Aorta (tissue), 5 donors: Measurements from ENCODE around the gene TFEB. TPM values are rescaled to one million over a fixed set of nuclear protein-coding genes. Genes with fewer than 3 reads are reported as not detected.

Source experiments
- ATAC-seq: fragments of 200-7000 bp; cut with Tn5 transposase; one replicate; pipeline ENCODE4 v1.9.1; 2022; ENCODE audit warnings: moderate library complexity; ENCODE audit not compliant: low FRiP score
- DNase-seq, 2 donors: peaks; one replicate each; pipeline ENCODE4 v3.0.0-alpha.2; 2020
- H3K27ac ChIP-seq, 2 donors: one replicate each; pipeline ENCODE4 v1.5.1; 2013; ENCODE audit warnings: low read length in 2 of 2, mild to moderate bottlenecking in 2 of 2, moderate library complexity in 2 of 2, control low read depth in 1 of 2, inconsistent platforms in 1 of 2, low read depth in 1 of 2
- H3K27me3 ChIP-seq, 2 donors: one replicate each; pipeline ENCODE4 v1.6.1; 2013; ENCODE audit warnings: control low read depth in 1 of 2, low read length in 1 of 2, mild to moderate bottlenecking in 1 of 2, moderate library complexity in 1 of 2; ENCODE audit not compliant: insufficient read depth in 2 of 2, control insufficient read depth in 1 of 2
- H3K36me3 ChIP-seq, 2 donors: one replicate each; pipeline ENCODE4 v1.6.1; 2013; ENCODE audit warnings: control low read depth in 1 of 2, low read length in 1 of 2, mild to moderate bottlenecking in 1 of 2; ENCODE audit not compliant: insufficient read depth in 2 of 2, control insufficient read depth in 1 of 2
- H3K4me1 ChIP-seq, 2 donors: one replicate each; pipeline ENCODE4 v1.6.1; 2013; ENCODE audit warnings: low read length in 2 of 2, control low read depth in 1 of 2, mild to moderate bottlenecking in 1 of 2, moderate library complexity in 1 of 2; ENCODE audit not compliant: insufficient read depth in 2 of 2, control insufficient read depth in 1 of 2
- H3K4me3 ChIP-seq, 2 donors: one replicate each; pipeline ENCODE4 v1.5.1; 2013; ENCODE audit warnings: low read length in 2 of 2, control low read depth in 1 of 2, mild to moderate bottlenecking in 1 of 2
- H3K9me3 ChIP-seq: one replicate; pipeline ENCODE4 v1.6.1; 2013; ENCODE audit warnings: mild to moderate bottlenecking, low read length; ENCODE audit not compliant: control insufficient read depth
- WGBS, 2 donors: extraction: QIAGEN DNeasy Blood & Tissue Kit; methylation state at CpG; one replicate each; pipeline ENCODE4 v1.1.7; 2013; 5-methylcytosine and 5-hydroxymethylcytosine counted together
- intact Hi-C, 2 donors: fragments of 100-400 bp; cut with DNase I; formaldehyde crosslinking; loops; one replicate each; pipeline versions ENCODE4 v1.14.2 to v1.15.0; 2022
- polyA plus RNA-seq, 2 donors: library from polyadenylated mRNA; stranded (reverse); fragments of 200-250 nt; gene quantifications; one replicate each; pipeline ENCODE4 v1.2.3, GENCODE V29; 2013
- total RNA-seq, 2 donors: library from RNA; stranded (reverse); fragmentation: NEBNext Ultra II Directional; extraction: Animal tissue kit (Norgen Biotek cat#: 25700); gene quantifications; one replicate each; pipeline ENCODE4 v1.2.1, GENCODE V29; 2021
- donor health status: healthy with polysubstance abuse.
- donor health status: Bipolar disorder and iron deficiency.
- donor health status: DM: no; HTN: no; CAD: no.
- donor health status: DM: no; HTN: no; CAD: no.
- donor health status: DM: yes; HTN: yes; CAD: no.

TFEB gene
- total and polyA plus RNA-seq, 4 donors = 7.3 to 32.1 (median 21.5) TPM

- intact Hi-C loops = no loop called here
- 60 to 71% methylated on average over 8 of the region's 8 CpGs for WGBS, 2 donors
- H3K27ac ChIP-seq = no peak overlapping the region
- H3K36me3 ChIP-seq = no peaks in the 10 kb centered on the region
- no peak for ATAC-seq
- H3K4me3 ChIP-seq = no peak overlapping the region
- H3K27me3 ChIP-seq = no peaks in the 10 kb centered on the region
- DNase-seq = peak in 1 of 2 donors; percentile 10
- no peaks in the 10 kb centered on the region for H3K4me1 ChIP-seq
- no peaks in the 10 kb centered on the region for H3K9me3 ChIP-seq
Observed at GRCh38 chr6:41757931-41758640, 22.7 kb upstream of the TFEB start.

GRCh38 chr6:41757271-41757670 lies 21.9 kb upstream of the TFEB start:
- no peaks in the 10 kb centered on the region for H3K36me3 ChIP-seq
- peak in 1 of 2 donors; percentile 27 for DNase-seq
- intact Hi-C loops = no loop called here
- no peak for ATAC-seq
- no peak overlapping the region for H3K27ac ChIP-seq
- H3K4me3 ChIP-seq = no peak overlapping the region
- no peaks in the 10 kb centered on the region for H3K27me3 ChIP-seq
- H3K4me1 ChIP-seq = no peaks in the 10 kb centered on the region
- no peaks in the 10 kb centered on the region for H3K9me3 ChIP-seq
- WGBS, 2 donors = 91 to 92% methylated on average over 6 of the region's 6 CpGs

- Histone ChIP-seq H3K4me1 (no peaks in the 10 kb centered on the region), H3K9me3 (no peaks in the 10 kb centered on the region), H3K36me3 (no peaks in the 10 kb centered on the region), H3K27me3 (no peaks in the 10 kb centered on the region), H3K4me3 (no peak overlapping the region), H3K27ac (no peak overlapping the region)
- WGBS, 2 donors = 59 to 68% methylated on average over 13 of the region's 13 CpGs
- DNase-seq (peak in 1 of 2 donors; percentile 46), ATAC-seq (no peak)
- intact Hi-C loops = no loop called here
Observed at GRCh38 chr6:41756354-41756753, 20.9 kb upstream of the TFEB start.

GRCh38 chr6:41755895-41756294 lies 20.5 kb upstream of the TFEB start:
- no peaks in the 10 kb centered on the region for H3K36me3 ChIP-seq
- no peak overlapping the region for H3K27ac ChIP-seq
- ATAC-seq (no peak), DNase-seq (peak in 1 of 2 donors; percentile 2)
- no peak overlapping the region for H3K4me3 ChIP-seq
- H3K27me3 ChIP-seq = no peaks in the 10 kb centered on the region
- no peaks in the 10 kb centered on the region for H3K9me3 ChIP-seq
- H3K4me1 ChIP-seq = no peaks in the 10 kb centered on the region
- intact Hi-C loops = no loop called here
- 77 to 79% methylated on average over 4 of the region's 4 CpGs for WGBS, 2 donors

GRCh38 chr6:41750374-41750773 lies 15.0 kb upstream of the TFEB start:
- no peak for DNase-seq
- no peaks in the 10 kb centered on the region for H3K9me3 ChIP-seq
- no peak overlapping the region for H3K27ac ChIP-seq
- no peak overlapping the region for H3K4me3 ChIP-seq
- no peak for ATAC-seq
- no peaks in the 10 kb centered on the region for H3K27me3 ChIP-seq
- H3K36me3 ChIP-seq = no peaks in the 10 kb centered on the region
- H3K4me1 ChIP-seq = no peaks in the 10 kb centered on the region
- WGBS, 2 donors = 97 to 99% methylated on average over 3 of the region's 3 CpGs
- intact Hi-C loops = no loop called here

- DNase-seq = peak in 1 of 2 donors; percentile 24
- no peak for ATAC-seq
- H3K27me3 ChIP-seq = no peaks in the 10 kb centered on the region
- intact Hi-C loops = no loop called here
- H3K9me3 ChIP-seq = no peaks in the 10 kb centered on the region
- 69 to 82% methylated on average over 3 of the region's 3 CpGs for WGBS, 2 donors
- H3K27ac ChIP-seq = no peak overlapping the region
- no peak overlapping the region for H3K4me3 ChIP-seq
- no peaks in the 10 kb centered on the region for H3K4me1 ChIP-seq
- H3K36me3 ChIP-seq = no peaks in the 10 kb centered on the region
Observed at GRCh38 chr6:41748542-41748941, 13.1 kb upstream of the TFEB start.

GRCh38 chr6:41748102-41748477 lies 12.7 kb upstream of the TFEB start:
- Histone ChIP-seq H3K27ac (no peak overlapping the region), H3K4me3 (no peak overlapping the region), H3K27me3 (no peaks in the 10 kb centered on the region), H3K9me3 (no peaks in the 10 kb centered on the region), H3K4me1 (no peaks in the 10 kb centered on the region), H3K36me3 (no peaks in the 10 kb centered on the region)
- ATAC-seq = no peak
- WGBS, 2 donors = 93 to 94% methylated on average over 6 of the region's 6 CpGs
- peak in 1 of 2 donors; percentile 5 for DNase-seq
- intact Hi-C loops = no loop called here

GRCh38 chr6:41747256-41748101 lies 12.1 kb upstream of the TFEB start, which contains the start of gene PGC:
Gene PGC, minus strand, starts transcription at chr6:41747397. Its CDS starts 63 bp downstream, at chr6:41747334.
- Histone ChIP-seq H3K27me3 (no peaks in the 10 kb centered on the region), H3K4me1 (no peaks in the 10 kb centered on the region), H3K36me3 (no peaks in the 10 kb centered on the region), H3K9me3 (no peaks in the 10 kb centered on the region), H3K27ac (no peak within 1 kb of the TSS), H3K4me3 (no peak within 1 kb of the TSS)
- intact Hi-C loops = no loop called here
- DNase-seq (no peak), ATAC-seq (no peak)
- WGBS, 2 donors = 93 to 94% methylated on average over 15 of the region's 15 CpGs
